Calu3 (cell line): ENCODE results near the gene EFCAB12. TPM values are rescaled to one million over a fixed set of nuclear protein-coding genes. Genes with fewer than 3 reads are reported as not detected.

ENCODE experiments used
- BruUV-seq: library from RNA; stranded (reverse); fragments of 400-500 nt; replicated peaks from 2 replicates; lab custom pipeline; 2021; lab: Mats Ljungman, UMichigan
- CTCF ChIA-PET: fragments of 300-600 bp; sonication (Branson Sonifier 250); formaldehyde crosslinking; loops from one replicate; lab custom pipeline; 2022; ENCODE audit warnings: antibody characterized with exemption; lab: Charles Lee
- DNase-seq: peaks from one replicate; pipeline ENCODE4 v3.0.0; 2022
- H3K27ac Mint-ChIP-seq: one replicate; pipeline ENCODE4 v1.8.0; 2022; ENCODE audit warnings: mixed read lengths; ENCODE audit not compliant: unreplicated experiment
- H3K27me3 Mint-ChIP-seq: one replicate; pipeline ENCODE4 v1.8.0; 2022; ENCODE audit warnings: mixed read lengths; ENCODE audit not compliant: unreplicated experiment
- H3K36me3 Mint-ChIP-seq: one replicate; pipeline ENCODE4 v1.8.0; 2022; ENCODE audit warnings: mild to moderate bottlenecking, moderate library complexity, mixed read lengths; ENCODE audit not compliant: insufficient read depth, unreplicated experiment
- H3K4me1 Mint-ChIP-seq: one replicate; pipeline ENCODE4 v1.8.0; 2022; ENCODE audit warnings: mild to moderate bottlenecking, low read depth, mixed read lengths; ENCODE audit not compliant: unreplicated experiment
- H3K4me3 Mint-ChIP-seq: one replicate; pipeline ENCODE4 v1.8.0; 2022; ENCODE audit warnings: mild to moderate bottlenecking, low read depth, moderate library complexity, mixed read lengths; ENCODE audit not compliant: unreplicated experiment
- H3K9me3 Mint-ChIP-seq: one replicate; pipeline ENCODE4 v1.8.0; 2022; ENCODE audit warnings: low read depth, mixed read lengths; ENCODE audit not compliant: unreplicated experiment
- CTCF ChIP-seq: fragments of 200-600 bp; IDR thresholded peaks from one replicate; pipeline ENCODE4 v1.8.0; 2022; ENCODE audit warnings: antibody characterized with exemption; ENCODE audit not compliant: unreplicated experiment
- intact Hi-C: fragments of 100-400 bp; cut with micrococcal nuclease; formaldehyde crosslinking; loops from one replicate; pipeline ENCODE4 v1.10.0; 2022; ENCODE audit not compliant: unreplicated experiment
- total RNA-seq: library from RNA; stranded (reverse); gene quantifications from 2 replicates; pipeline ENCODE4 v1.2.3, GENCODE V29; 2022

Gene EFCAB12
- total RNA-seq, 1 experiment from 2014 or later: 0.42 TPM

DNA sequence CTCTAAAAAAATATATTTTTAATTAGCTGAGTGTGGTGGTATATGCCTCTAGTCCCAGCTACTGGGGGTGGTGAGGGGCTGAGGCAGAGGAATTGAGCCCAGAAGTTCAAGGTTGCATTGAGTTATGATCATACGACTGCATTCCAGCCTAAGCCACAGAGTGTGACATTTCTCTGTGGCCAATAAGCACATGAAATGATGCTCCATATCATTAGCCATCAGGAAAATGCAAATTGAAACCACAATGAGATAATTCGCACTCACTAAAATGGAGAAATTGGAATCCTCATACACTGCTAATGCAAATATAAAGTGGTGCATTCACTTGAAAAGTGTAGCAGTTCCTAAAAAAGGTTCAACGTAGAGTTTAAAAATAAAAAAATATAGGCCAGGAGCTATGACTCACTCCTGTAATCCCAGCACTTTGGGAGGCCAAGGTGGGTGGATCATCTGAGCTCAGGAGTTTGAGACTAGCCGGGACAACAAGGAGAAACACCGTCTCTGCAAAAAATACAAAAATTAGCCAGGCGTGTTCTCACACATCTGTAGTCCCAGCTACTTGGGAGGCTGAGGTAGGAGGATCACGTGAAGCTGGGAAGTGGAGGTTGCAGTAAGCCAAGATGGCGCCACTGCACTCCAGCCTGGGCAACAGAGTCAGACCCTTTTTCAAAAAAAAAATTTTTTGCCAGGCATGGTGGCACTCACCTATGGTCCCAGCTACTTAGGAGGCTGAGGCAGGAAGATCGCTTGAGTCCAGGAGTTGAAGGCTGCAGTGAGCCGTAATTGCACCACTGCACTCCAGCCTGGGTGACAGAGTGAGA, 46.8 kb upstream of the EFCAB12 start:
- no TSS peak for BruUV-seq
- intact Hi-C loops: no loop called here
- Mint-ChIP-seq H3K9me3 (no peaks in the 10 kb centered on the region), H3K4me1 (no peaks in the 10 kb centered on the region), H3K36me3 (peaks cover 4% of the 10 kb centered on the region), H3K27me3 (no peaks in the 10 kb centered on the region), H3K27ac (no peak overlapping the region), H3K4me3 (no peak overlapping the region)
- no peak for TF ChIP-seq CTCF
- CTCF ChIA-PET: interaction anchor here (0.7 kb wide), 1 partner anchor 9 kb away, joined by 5 read pairs; no protein-coding TSS in a partner anchor
- no peak for DNase-seq

DNA sequence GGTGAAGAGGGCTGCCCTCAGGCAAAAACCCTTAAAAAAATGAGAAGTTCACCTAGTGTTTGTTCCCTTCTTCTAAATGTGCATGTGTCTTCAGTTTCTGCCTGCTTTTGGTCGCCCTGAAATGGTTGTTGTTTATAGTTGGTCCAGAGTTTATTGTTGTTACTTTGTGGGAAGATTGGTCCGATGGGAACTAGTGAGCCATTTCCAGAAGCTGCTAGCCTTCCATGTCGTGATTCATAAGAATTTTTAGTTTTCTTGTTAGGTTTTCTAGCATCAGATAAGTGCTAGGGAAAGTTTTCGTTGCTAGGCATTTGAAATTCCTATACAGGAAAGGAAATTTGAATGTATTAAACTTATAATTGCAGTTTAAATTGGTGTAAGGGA, 45.3 kb upstream of the EFCAB12 start:
- H3K36me3 Mint-ChIP-seq: peaks cover 4% of the 10 kb centered on the region
- no peaks in the 10 kb centered on the region for H3K9me3 Mint-ChIP-seq
- BruUV-seq: no TSS peak
- H3K27ac Mint-ChIP-seq: no peak overlapping the region
- CTCF ChIA-PET: interaction anchor here (1.4 kb wide), 1 partner anchor 17 kb away, joined by 4 read pairs; no protein-coding TSS in a partner anchor
- H3K4me1 Mint-ChIP-seq: no peaks in the 10 kb centered on the region
- no peak for TF ChIP-seq CTCF
- no peak overlapping the region for H3K4me3 Mint-ChIP-seq
- intact Hi-C loops: no loop called here
- no peak for DNase-seq
- no peaks in the 10 kb centered on the region for H3K27me3 Mint-ChIP-seq

GRCh38 chr3:129473067-129473768, 44.8 kb upstream of the EFCAB12 start:
- intact Hi-C loops: no loop called here
- CTCF ChIA-PET: interaction anchor here (1.4 kb wide), 1 partner anchor 17 kb away, joined by 4 read pairs; no protein-coding TSS in a partner anchor
- no peak for DNase-seq
- Mint-ChIP-seq H3K36me3 (peaks cover 4% of the 10 kb centered on the region), H3K4me3 (no peak overlapping the region), H3K27ac (no peak overlapping the region), H3K27me3 (no peaks in the 10 kb centered on the region), H3K9me3 (no peaks in the 10 kb centered on the region), H3K4me1 (no peaks in the 10 kb centered on the region)
- BruUV-seq: no TSS peak
- no peak for TF ChIP-seq CTCF

GRCh38 chr3:129470861-129471260, 42.4 kb upstream of the EFCAB12 start:
- no peaks in the 10 kb centered on the region for H3K9me3 Mint-ChIP-seq
- no peak for TF ChIP-seq CTCF
- H3K36me3 Mint-ChIP-seq: no peaks in the 10 kb centered on the region
- no peak overlapping the region for H3K27ac Mint-ChIP-seq
- no peak for DNase-seq
- CTCF ChIA-PET: interaction anchor here (1.6 kb wide), 1 partner anchor 19 kb away, joined by 6 read pairs; no protein-coding TSS in a partner anchor
- no TSS peak for BruUV-seq
- H3K4me1 Mint-ChIP-seq: no peaks in the 10 kb centered on the region
- intact Hi-C loops: no loop called here
- H3K4me3 Mint-ChIP-seq: no peak overlapping the region
- no peaks in the 10 kb centered on the region for H3K27me3 Mint-ChIP-seq
